Mesendoderm (in vitro differentiated cells): ENCODE measurements around the gene TMED4.
"Not testable (repeated sequence)": the region's sequence is repeated elsewhere in the genome, so short reads cannot be mapped to it uniquely, and the experiment has no call there.

ENCODE experiments used
- DNase-seq: peaks from one replicate; pipeline ENCODE4 v3.0.0; 2013
- H2AK5ac ChIP-seq: 2 replicates; pipeline ENCODE4 v1.6.1; 2013; ENCODE audit warnings: low read length, inconsistent platforms
- H2BK120ac ChIP-seq: 2 replicates; pipeline ENCODE4 v1.6.1; 2013; ENCODE audit warnings: low read depth, mild to moderate bottlenecking, low read length, moderate library complexity, mixed read lengths
- H2BK15ac ChIP-seq: replicated peaks from 2 replicates; pipeline ENCODE4 v1.6.1; 2013; ENCODE audit warnings: low read depth, mild to moderate bottlenecking, moderate library complexity
- H2BK5ac ChIP-seq: 2 replicates; pipeline ENCODE4 v1.6.1; 2013; ENCODE audit warnings: low read length, inconsistent platforms
- H3K18ac ChIP-seq: 2 replicates; pipeline ENCODE4 v1.6.1; 2013; ENCODE audit warnings: mild to moderate bottlenecking, low read length, mixed read lengths
- H3K23ac ChIP-seq: one replicate; pipeline ENCODE4 v1.6.1; 2013; ENCODE audit warnings: low read length
- H3K27ac ChIP-seq: 2 replicates; pipeline ENCODE4 v1.5.1; 2013; ENCODE audit warnings: low read depth, mild to moderate bottlenecking, inconsistent platforms, low read length, moderate library complexity
- H3K27me3 ChIP-seq: 2 replicates; pipeline ENCODE4 v1.6.1; 2013; ENCODE audit warnings: low read length, control low read depth, mild to moderate bottlenecking, inconsistent platforms; ENCODE audit not compliant: insufficient read depth, poor library complexity
- H3K36me3 ChIP-seq: 2 replicates; pipeline ENCODE4 v1.6.1; 2013; ENCODE audit warnings: low read length, inconsistent platforms; ENCODE audit not compliant: control insufficient read depth, insufficient read depth
- H3K4ac ChIP-seq: one replicate; pipeline ENCODE4 v1.6.1; 2013; ENCODE audit warnings: low read depth, mild to moderate bottlenecking, low read length, moderate library complexity
- H3K4me1 ChIP-seq: 2 replicates; pipeline ENCODE4 v1.6.1; 2013; ENCODE audit warnings: low read depth, low read length, inconsistent platforms; ENCODE audit not compliant: control insufficient read depth
- H3K4me2 ChIP-seq: 2 replicates; pipeline ENCODE4 v1.6.1; 2013; ENCODE audit warnings: low read length
- H3K4me3 ChIP-seq: 2 replicates; pipeline ENCODE4 v1.5.1; 2013; ENCODE audit warnings: mild to moderate bottlenecking, low read length
- H3K56ac ChIP-seq: one replicate; pipeline ENCODE4 v1.6.1; 2013; ENCODE audit warnings: low read length
- H3K79me1 ChIP-seq: 2 replicates; pipeline ENCODE4 v1.6.1; 2013; ENCODE audit warnings: low read length, inconsistent platforms
- H3K79me2 ChIP-seq: 2 replicates; pipeline ENCODE4 v1.6.1; 2013; ENCODE audit warnings: mild to moderate bottlenecking, low read length; ENCODE audit not compliant: control insufficient read depth, insufficient read depth
- H3K9ac ChIP-seq: 2 replicates; pipeline ENCODE4 v1.6.1; 2013; ENCODE audit warnings: low read length, inconsistent platforms
- H4K5ac ChIP-seq: one replicate; pipeline ENCODE4 v1.6.1; 2013; ENCODE audit warnings: low read length
- H4K8ac ChIP-seq: one replicate; pipeline ENCODE4 v1.6.1; 2013; ENCODE audit warnings: low read depth, mild to moderate bottlenecking, control low read depth, low read length, moderate library complexity
- WGBS: extraction: QIAGEN DNeasy Blood & Tissue Kit; methylation state at CpG from one replicate; pipeline ENCODE4 v1.1.7; 2013; ENCODE audit warnings: low lambda C conversion rate, missing lambda C conversion rate; ENCODE audit not compliant: insufficient coverage; ENCODE audit errors: extremely low coverage; 5-methylcytosine and 5-hydroxymethylcytosine counted together

Gene TMED4

GRCh38 chr7:44563171-44563679 is 18.8 kb downstream of the TMED4 start:
- no peak for DNase-seq
- Histone ChIP-seq H3K4me3 (no peak overlapping the region), H3K79me2 (no peaks in the 10 kb centered on the region)

GRCh38 chr7:44562622-44562962 is 19.4 kb downstream of the TMED4 start:
- not testable (repeated sequence) for H2AK5ac ChIP-seq, H3K27ac ChIP-seq, H4K8ac ChIP-seq, H3K79me2 ChIP-seq, H3K9ac ChIP-seq, H3K4me1 ChIP-seq, H3K4me3 ChIP-seq, H3K4ac ChIP-seq, H2BK5ac ChIP-seq, H3K56ac ChIP-seq, DNase-seq, H3K4me2 ChIP-seq, H2BK120ac ChIP-seq, H4K5ac ChIP-seq, H3K18ac ChIP-seq, H3K27me3 ChIP-seq, H3K23ac ChIP-seq, H2BK15ac ChIP-seq, H3K79me1 ChIP-seq
- WGBS: no CpG with 5 or more reads among the region's 8 CpGs
- peaks cover 18% of the 10 kb centered on the region for H3K36me3 ChIP-seq

More at GRCh38 chr7:44563171-44563679, 18.8 kb downstream of the TMED4 start:
- Histone ChIP-seq H3K18ac (no peak overlapping the region), H3K23ac (no peak overlapping the region), H3K56ac (no peak overlapping the region), H3K79me1 (peaks cover 8% of the 10 kb centered on the region), H2BK15ac (no peak overlapping the region), H3K4me2 (no peak overlapping the region), H4K8ac (no peak overlapping the region), H2AK5ac (no peak overlapping the region), H3K27ac (no peak overlapping the region), H4K5ac (no peak overlapping the region), H3K27me3 (no peaks in the 10 kb centered on the region), H3K4me1 (no peaks in the 10 kb centered on the region), H2BK120ac (no peak overlapping the region), H3K4ac (no peak overlapping the region), H2BK5ac (no peak overlapping the region), H3K9ac (no peak overlapping the region), H3K36me3 (peaks cover 21% of the 10 kb centered on the region)
- WGBS: no CpG with 5 or more reads among the region's 3 CpGs

- no CpG with 5 or more reads among the region's 7 CpGs for WGBS
- no peak overlapping the region for H3K4me2 ChIP-seq
- peaks cover 8% of the 10 kb centered on the region for H3K79me1 ChIP-seq
- no peak overlapping the region for H2BK5ac ChIP-seq
- H3K4me3 ChIP-seq: no peak overlapping the region
- H3K23ac ChIP-seq: no peak overlapping the region
- H3K27ac ChIP-seq: no peak overlapping the region
- peaks cover 15% of the 10 kb centered on the region for H3K36me3 ChIP-seq
- no peak overlapping the region for H2AK5ac ChIP-seq
- no peaks in the 10 kb centered on the region for H3K4me1 ChIP-seq
- H3K79me2 ChIP-seq: no peaks in the 10 kb centered on the region
- no peak overlapping the region for H4K8ac ChIP-seq
- no peak overlapping the region for H3K9ac ChIP-seq
- H2BK120ac ChIP-seq: no peak overlapping the region
- DNase-seq: peak; percentile 62
- no peak overlapping the region for H4K5ac ChIP-seq
- H3K27me3 ChIP-seq: no peaks in the 10 kb centered on the region
- no peak overlapping the region for H3K4ac ChIP-seq
- no peak overlapping the region for H2BK15ac ChIP-seq
- H3K18ac ChIP-seq: no peak overlapping the region
- no peak overlapping the region for H3K56ac ChIP-seq
These were observed 19.9 kb downstream of the TMED4 start for GRCh38 chr7:44561962-44562621.

GRCh38 chr7:44561481-44561880 is 20.6 kb downstream of the TMED4 start:
- Histone ChIP-seq H2BK120ac (no peak overlapping the region), H4K5ac (no peak overlapping the region), H3K27me3 (no peaks in the 10 kb centered on the region), H3K4me2 (no peak overlapping the region), H3K27ac (no peak overlapping the region), H3K56ac (no peak overlapping the region), H2BK5ac (no peak overlapping the region), H3K36me3 (peaks cover 15% of the 10 kb centered on the region), H3K18ac (no peak overlapping the region), H2AK5ac (no peak overlapping the region), H3K4me1 (no peaks in the 10 kb centered on the region), H3K4ac (no peak overlapping the region), H3K79me2 (no peaks in the 10 kb centered on the region), H3K4me3 (no peak overlapping the region), H3K79me1 (peaks cover 8% of the 10 kb centered on the region), H2BK15ac (no peak overlapping the region), H3K23ac (no peak overlapping the region), H4K8ac (no peak overlapping the region), H3K9ac (no peak overlapping the region)
- no peak for DNase-seq
- no CpG with 5 or more reads among the region's 6 CpGs for WGBS

GRCh38 chr7:44559485-44559884 is 22.5 kb downstream of the TMED4 start:
- no peak overlapping the region for H3K4me3 ChIP-seq
- DNase-seq: no peak
- no CpG with 5 or more reads among the region's 4 CpGs for WGBS
- no peaks in the 10 kb centered on the region for H3K27me3 ChIP-seq
- H3K4me2 ChIP-seq: no peak overlapping the region
- no peak overlapping the region for H3K56ac ChIP-seq
- no peak overlapping the region for H4K5ac ChIP-seq
- H3K36me3 ChIP-seq: peaks cover 4% of the 10 kb centered on the region
- H3K79me2 ChIP-seq: no peaks in the 10 kb centered on the region
- H2AK5ac ChIP-seq: no peak overlapping the region
- H3K27ac ChIP-seq: no peak overlapping the region
- no peak overlapping the region for H2BK15ac ChIP-seq
- no peak overlapping the region for H3K4ac ChIP-seq
- no peak overlapping the region for H3K23ac ChIP-seq
- H2BK120ac ChIP-seq: no peak overlapping the region
- no peak overlapping the region for H3K18ac ChIP-seq
- no peak overlapping the region for H2BK5ac ChIP-seq
- peaks cover 1% of the 10 kb centered on the region for H3K79me1 ChIP-seq
- no peaks in the 10 kb centered on the region for H3K4me1 ChIP-seq
- H3K9ac ChIP-seq: no peak overlapping the region
- no peak overlapping the region for H4K8ac ChIP-seq

GRCh38 chr7:44557485-44557884 is 24.5 kb downstream of the TMED4 start:
- no peak overlapping the region for H3K18ac ChIP-seq
- no peak overlapping the region for H4K8ac ChIP-seq
- H3K4me2 ChIP-seq: no peak overlapping the region
- H3K4ac ChIP-seq: no peak overlapping the region
- H3K9ac ChIP-seq: no peak overlapping the region
- H3K23ac ChIP-seq: no peak overlapping the region
- no peak overlapping the region for H2AK5ac ChIP-seq
- no CpG with 5 or more reads among the region's 2 CpGs for WGBS
- H3K4me3 ChIP-seq: no peak overlapping the region
- no peaks in the 10 kb centered on the region for H3K79me1 ChIP-seq
- no peaks in the 10 kb centered on the region for H3K79me2 ChIP-seq
- H3K4me1 ChIP-seq: no peaks in the 10 kb centered on the region
- H2BK15ac ChIP-seq: no peak overlapping the region
- no peaks in the 10 kb centered on the region for H3K27me3 ChIP-seq
- no peak overlapping the region for H3K56ac ChIP-seq
- H4K5ac ChIP-seq: no peak overlapping the region
- H3K36me3 ChIP-seq: no peaks in the 10 kb centered on the region
- H2BK5ac ChIP-seq: no peak overlapping the region
- no peak overlapping the region for H3K27ac ChIP-seq
- DNase-seq: no peak
- no peak overlapping the region for H2BK120ac ChIP-seq
